ENCODE measurements around the gene C8B.

GRCh38 chr1:56880774-56881173, 85.0 kb downstream of the C8B start:
- no peak for TF ChIP-seq CTCF (IDR thresholded peaks at IDR 0.05)
- TF ChIP-seq POLR2A (IDR thresholded peaks at IDR 0.05): no peak

Data from uterus (tissue), 2 donors.